ENCODE measurements around the gene AKAP17A. TPM values are rescaled to one million over a fixed set of nuclear protein-coding genes. Genes with fewer than 3 reads are reported as not detected.

Gene AKAP17A
- total RNA-seq, 1 donor from 2014 or later, result 31.4 TPM

GRCh38 chrX:1582686-1583437 lies 8.5 kb upstream of the AKAP17A start:
- peak; percentile 47 for DNase-seq (ENCODE audit: low spot score)

DNA sequence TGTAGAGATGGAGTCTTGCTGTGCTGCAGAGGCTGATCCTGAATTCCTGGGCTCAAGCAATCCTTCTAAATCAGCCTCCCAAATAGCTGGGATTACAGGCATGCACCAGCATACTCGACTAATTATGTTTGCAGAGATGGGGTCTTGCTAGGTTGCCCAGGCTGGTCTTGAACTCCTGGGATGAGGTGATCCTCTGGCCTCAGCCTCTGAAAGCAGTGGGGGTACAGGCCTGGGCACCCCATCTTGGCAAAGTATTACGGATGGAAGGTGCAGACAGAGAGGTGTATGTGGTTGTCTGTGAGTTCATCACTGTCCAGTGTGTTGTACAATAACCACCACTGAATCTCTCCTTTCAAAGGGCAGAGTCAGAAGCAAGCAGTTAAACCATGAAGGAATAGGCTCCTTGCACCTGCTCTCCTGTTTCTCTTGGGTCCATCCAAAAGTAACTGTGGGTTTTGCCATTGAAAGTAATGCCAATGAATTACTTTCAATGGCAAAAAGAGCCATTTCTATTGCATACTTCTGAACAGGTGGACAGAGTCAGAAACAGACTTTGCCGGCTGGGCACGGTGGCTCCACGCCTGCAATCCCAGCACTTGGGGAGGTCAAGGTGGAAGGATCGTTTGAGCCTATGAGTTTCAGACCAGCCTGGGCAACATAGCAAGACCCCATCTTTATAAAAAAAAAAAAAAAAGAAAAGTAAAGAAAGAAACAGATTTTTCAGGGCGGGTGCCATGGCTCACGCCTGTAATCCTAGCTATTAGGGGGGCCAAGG lies 7.0 kb upstream of the AKAP17A start:
- peak; percentile 22 for DNase-seq (ENCODE audit: low spot score)

GRCh38 chrX:1587161-1587560 lies 4.2 kb upstream of the AKAP17A start:
- DNase-seq (ENCODE audit: low spot score), result no peak

DNA sequence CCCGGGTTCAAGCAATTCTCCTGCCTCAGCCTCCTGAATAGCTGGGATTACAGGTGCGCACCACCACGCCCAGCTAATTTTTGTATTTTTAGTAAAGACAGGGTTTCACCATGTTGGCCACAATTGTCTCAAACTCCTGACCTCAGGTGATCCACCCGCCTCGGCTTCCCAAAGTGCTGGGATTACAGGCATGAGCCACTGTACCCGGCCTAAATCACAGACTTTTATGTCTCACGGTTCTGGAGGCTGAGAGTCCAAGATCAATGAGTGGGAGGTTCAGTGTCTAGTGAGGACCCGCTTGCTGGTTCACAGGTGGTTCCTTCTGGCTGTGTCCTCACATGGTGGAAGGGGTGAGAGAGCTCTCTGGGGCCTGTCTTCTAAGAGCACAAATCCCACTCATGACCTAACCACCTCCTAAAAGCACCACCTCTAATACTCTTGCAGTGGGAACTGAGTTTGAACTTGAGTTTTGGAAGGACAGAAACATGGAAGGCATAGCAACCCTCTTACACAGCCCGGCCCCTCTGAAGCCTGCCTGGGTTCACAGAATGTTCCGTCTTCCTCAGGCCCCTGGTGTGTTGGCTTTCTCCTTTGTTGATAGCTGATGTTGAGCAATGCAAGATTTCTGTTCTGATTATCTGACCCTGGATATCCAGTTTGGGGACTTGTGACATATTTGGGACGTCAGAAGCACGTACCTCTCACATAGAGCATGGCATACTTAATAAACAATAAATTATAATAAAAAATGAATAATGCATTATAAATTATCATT lies 1.9 kb upstream of the AKAP17A start:
- DNase-seq (ENCODE audit: low spot score), result peak; percentile 64

DNA sequence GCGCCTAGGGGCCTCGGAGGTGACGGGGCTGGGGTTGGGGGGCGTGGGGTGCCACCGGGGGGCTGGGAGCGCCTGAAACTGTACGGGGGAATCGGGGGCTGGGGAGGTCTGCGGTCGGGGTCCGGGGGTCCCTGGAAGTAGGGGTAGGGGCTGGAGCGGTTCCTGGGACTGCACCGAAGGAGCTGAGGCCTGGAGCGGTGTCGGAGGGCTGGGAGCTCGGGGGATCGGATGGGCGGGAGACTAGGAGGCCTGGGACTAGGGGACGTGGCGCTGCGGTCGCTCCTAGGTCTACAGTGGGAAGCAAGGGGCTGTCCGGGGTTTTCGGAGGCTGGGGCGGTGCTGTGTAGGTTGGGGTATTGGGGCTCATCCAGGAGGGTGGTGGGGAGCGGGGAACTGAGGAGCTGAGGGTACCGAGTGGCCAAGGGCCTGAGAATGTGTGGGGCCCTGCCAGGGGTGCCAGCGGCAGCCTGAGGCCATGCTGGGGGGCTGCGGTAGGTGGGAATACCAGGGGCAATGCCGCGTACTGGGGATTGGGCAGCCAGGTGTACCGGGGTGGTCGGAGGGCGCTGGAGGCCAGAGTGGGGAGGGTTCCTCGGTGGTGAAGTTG lies 562 bp downstream of the AKAP17A start:
- DNase-seq (ENCODE audit: low spot score), result peak; percentile 81

DNA sequence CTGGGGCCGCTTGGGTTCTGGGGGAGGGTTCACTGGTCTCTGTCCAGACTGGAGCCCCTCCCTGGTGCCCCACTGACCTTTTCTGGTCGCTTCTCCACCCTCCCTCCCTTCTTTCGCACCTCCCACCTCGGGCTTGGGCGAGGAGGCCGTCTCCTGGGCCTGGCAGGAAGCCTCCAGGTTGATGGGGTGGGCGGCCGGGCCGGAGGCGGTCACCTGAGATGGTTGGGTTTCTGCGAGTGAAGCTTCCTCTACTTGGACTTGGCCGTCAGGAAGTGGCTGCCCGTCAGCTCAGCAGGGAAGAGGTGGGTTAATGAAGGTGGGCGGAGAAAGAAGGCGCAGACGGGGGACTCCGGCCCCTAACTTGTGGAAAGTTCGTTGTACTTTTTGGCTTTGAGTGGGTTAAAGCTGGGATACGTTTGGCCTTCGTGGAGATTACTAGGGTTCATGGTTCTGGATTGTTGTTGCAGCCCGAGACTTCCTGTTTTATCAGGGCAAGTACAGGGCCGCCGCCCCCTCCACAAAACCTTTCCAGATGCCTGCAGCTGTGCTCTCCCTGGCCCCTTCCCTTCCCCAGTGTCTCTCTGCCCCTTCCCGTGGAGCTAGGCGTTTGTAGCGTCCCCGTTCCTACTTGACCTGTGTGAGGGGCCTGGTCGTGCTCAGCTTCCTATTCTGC lies 1.2 kb downstream of the AKAP17A start:
- DNase-seq (ENCODE audit: low spot score), result peak; percentile 87

DNA sequence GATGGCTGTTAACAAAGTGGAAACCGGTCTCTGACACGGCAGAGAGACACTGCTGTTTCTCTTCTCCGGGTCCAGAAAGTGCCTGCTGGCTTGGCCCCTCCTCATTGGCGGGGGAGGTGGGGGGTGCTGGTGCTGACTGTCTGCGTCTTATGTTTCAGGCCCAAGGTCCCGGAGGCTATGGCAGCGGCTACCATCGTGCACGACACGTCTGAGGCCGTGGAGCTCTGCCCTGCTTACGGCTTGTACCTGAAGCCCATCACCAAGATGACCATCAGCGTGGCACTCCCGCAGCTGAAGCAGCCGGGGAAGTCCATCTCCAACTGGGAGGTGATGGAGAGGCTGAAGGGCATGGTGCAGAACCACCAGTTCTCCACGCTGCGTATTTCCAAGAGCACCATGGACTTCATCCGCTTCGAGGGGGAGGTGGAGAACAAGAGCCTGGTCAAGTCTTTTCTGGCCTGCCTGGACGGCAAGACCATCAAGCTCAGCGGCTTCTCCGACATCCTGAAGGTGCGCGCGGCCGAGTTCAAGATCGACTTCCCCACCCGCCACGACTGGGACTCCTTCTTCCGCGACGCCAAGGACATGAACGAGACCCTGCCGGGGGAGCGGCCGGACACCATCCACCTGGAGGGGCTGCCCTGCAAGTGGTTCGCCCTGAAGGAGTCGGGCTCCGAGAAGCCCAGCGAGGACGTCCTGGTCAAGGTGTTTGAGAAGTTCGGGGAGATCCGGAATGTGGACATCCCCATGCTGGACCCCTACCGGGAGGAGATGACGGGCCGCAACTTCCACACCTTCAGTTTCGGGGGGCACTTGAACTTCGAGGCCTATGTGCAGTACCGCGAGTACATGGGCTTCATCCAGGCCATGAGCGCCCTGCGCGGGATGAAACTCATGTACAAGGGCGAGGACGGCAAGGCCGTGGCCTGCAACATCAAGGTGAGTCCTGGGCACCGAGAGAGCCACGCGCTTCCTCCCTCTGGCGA lies 2.2 kb downstream of the AKAP17A start:
- DNase-seq (ENCODE audit: low spot score), result peak; percentile 89

- peak; percentile 62 for DNase-seq (ENCODE audit: low spot score)
Observed at GRCh38 chrX:1595711-1596060, 4.3 kb downstream of the AKAP17A start.

DNA sequence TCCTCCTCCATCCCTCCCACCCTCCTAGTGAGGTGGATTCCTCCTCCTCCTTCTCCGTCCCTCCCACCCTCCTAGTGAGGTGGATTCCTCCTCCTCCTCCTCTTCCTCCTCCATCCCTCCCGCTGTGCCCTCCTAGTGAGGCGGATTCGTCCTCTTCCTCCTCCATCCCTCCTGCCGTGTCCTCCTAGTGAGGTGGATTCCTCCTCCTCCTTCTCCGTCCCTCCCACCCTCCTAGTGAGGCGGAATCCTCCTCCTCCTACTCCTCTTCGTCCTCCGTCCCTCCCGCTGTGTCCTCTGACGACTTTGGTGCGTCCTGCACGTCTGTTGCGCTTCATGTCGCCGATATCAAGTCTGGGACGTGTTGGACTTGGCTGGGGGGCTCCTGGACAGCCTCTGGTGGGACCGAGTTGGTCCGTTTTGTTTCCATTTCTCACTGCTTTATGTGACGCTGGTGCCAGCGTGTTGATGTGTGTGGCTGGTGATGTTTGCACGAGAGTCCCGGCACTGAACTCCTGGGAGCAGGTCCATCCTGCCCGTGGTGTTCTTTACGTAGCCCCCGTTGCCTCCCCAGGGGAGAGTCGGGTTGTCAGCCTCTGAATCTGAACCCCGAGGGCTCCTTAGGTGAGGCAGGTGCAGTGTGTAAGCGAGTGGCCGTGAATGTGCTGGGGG lies 5.4 kb downstream of the AKAP17A start:
- peak; percentile 84 for DNase-seq (ENCODE audit: low spot score)

GRCh38 chrX:1597345-1598020 lies 6.1 kb downstream of the AKAP17A start:
- DNase-seq (ENCODE audit: low spot score), result peak; percentile 84

DNA sequence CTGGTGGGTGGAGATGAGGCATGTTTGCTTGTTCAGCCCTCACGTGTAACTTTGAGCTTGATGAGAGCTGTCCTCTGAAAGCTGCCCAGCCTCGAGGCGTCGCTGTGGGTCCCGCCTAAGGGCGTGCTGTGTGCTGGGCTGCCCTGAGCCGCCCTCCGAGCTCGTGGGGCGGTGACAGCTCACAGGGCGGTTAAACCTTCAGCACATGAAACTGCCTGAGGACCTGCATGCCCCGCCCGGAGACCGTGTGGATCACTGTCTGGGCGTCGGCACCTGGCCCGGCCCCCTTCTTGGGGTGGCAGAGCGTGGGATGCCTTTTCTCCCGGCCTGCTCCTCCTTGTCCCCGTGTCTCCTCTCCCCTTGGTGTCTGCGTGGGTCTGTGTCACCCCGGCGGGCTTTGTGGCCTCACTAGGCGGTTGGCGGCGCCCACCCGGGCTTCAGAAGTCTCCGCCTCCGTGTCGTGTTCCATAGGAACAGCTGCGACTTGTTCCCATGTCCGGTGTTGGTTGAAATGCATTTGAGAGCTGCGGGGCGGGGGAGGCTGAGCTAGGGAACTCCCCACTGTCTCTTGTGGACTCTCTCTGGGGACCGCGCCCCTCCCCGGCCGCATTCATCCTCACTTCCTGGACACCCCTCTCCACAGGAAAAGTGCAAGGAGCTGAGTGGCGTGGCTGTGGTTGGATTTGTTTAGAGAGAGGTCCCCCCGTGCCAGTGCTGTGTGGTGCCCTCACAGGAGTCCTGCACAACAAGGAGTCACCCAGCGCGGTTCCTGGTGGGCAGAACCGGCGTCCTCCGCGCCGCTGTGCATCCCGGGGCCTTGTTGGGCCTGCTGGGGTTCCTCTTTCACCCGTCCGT lies 6.8 kb downstream of the AKAP17A start:
- peak; percentile 81 for DNase-seq (ENCODE audit: low spot score)

GRCh38 chrX:1598876-1599790 lies 7.7 kb downstream of the AKAP17A start:
- peak; percentile 81 for DNase-seq (ENCODE audit: low spot score)

GRCh38 chrX:1599791-1600405 lies 8.5 kb downstream of the AKAP17A start:
- DNase-seq (ENCODE audit: low spot score), result no peak

DNA sequence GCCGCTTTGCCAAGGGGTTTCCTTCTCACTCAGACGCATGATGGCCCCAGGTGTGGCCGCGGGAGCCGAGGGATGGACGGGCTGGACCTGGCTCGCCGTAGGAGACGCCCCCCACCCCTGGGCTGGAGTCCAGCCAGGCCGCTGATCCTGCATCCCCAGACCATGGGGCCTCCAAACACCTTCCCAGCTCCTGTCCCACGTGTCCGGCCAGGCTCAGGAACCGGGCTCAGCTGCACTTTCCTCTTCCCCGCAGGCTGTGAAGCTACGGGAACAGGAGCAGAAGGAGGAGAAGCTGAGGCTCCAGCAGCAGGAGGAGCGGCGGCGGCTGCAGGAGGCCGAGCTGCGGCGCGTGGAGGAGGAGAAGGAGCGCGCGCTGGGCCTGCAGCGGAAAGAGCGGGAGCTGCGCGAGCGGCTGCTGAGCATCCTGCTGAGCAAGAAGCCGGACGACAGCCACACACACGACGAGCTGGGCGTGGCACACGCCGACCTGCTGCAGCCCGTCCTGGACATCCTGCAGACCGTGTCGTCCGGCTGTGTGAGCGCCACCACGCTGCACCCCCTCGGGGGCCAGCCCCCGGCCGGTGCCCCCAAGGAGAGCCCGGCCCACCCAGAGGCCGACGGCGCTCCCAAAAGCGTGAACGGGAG lies 9.1 kb downstream of the AKAP17A start:
- DNase-seq (ENCODE audit: low spot score), result peak; percentile 82

DNA sequence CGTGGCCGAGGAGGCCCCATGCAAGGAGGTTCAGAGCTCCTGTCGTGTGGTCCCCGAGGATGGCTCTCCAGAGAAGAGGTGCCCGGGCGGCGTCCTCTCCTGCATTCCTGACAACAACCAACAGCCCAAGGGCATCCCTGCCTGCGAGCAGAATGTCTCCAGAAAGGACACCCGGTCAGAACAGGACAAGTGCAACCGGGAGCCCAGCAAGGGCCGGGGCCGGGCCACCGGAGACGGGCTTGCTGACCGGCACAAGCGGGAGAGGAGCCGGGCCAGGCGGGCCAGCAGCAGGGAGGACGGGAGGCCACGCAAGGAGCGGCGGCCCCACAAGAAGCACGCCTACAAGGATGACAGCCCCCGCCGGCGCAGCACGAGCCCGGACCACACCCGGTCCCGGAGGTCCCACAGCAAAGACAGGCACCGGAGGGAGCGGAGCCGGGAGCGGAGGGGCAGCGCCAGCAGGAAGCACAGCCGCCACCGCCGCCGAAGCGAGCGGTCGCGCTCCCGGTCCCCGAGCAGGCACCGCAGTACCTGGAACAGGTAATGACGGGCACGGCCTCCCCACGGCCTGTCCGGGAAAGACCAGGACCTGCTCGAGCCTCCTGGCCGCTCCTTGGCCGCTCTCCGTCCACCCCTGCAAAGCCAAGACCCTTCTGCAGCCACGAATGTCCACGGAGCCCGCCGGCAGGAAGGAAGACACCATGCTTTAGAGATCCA lies 9.8 kb downstream of the AKAP17A start:
- DNase-seq (ENCODE audit: low spot score), result peak; percentile 81
